Omental fat pad (tissue), 4 donors: ENCODE results near the gene NEDD8. TPM values are rescaled to one million over a fixed set of nuclear protein-coding genes. Genes with fewer than 3 reads are reported as not detected.

Experiments
- ATAC-seq: fragments of 150-250 bp; one replicate; pipeline ENCODE4 v1.9.1; 2016; ENCODE audit warnings: mild to moderate bottlenecking, moderate library complexity; ENCODE audit not compliant: low FRiP score
- DNase-seq: peaks from one replicate; pipeline ENCODE4 v3.0.0-alpha.2; 2019; ENCODE audit warnings: low spot score
- total RNA-seq, 4 donors: library from RNA; depleted of rRNA; stranded (reverse); fragments of >200 nt; gene quantifications; one replicate each; pipeline ENCODE4 v1.1.0, GENCODE V29; 2016
- TF ChIP-seq, protein P1 (sequence below), 3 donors: fragments of 450-650 bp; IDR thresholded peaks; one replicate each; pipeline ENCODE4 v1.5.1; 2016 to 2017; ENCODE audit warnings: antibody characterized with exemption in 3 of 3, mild to moderate bottlenecking in 3 of 3, moderate library complexity in 2 of 3

NEDD8 gene
- total RNA-seq, 4 donors from 2014 or later, result 98.4 to 184 (median 126) TPM

DNA sequence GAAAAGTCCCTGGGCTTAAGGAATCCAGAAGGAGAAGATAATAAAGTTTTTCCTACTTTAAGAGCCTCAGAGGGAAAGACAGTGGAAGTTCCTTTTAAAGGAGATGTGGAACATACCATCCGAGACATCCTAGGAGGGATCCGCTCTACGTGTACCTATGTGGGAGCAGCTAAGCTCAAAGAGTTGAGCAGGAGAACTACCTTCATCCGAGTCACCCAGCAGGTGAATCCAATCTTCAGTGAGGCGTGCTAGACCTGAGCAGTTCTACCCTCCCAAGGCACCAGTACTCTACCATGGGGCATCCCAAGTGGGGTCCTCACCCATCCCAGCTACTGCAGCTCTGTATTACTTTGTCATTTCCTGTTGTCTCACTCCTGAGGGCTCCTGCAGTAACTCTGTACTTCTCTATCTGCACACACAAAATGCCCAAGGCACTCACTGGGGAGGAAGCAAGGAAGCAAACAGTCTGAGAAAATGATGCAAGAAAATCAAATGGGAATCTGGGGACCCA is 6.4 kb upstream of the NEDD8 start:
- no peak for ATAC-seq
- DNase-seq, result no peak
- TF ChIP-seq, protein P1, sequence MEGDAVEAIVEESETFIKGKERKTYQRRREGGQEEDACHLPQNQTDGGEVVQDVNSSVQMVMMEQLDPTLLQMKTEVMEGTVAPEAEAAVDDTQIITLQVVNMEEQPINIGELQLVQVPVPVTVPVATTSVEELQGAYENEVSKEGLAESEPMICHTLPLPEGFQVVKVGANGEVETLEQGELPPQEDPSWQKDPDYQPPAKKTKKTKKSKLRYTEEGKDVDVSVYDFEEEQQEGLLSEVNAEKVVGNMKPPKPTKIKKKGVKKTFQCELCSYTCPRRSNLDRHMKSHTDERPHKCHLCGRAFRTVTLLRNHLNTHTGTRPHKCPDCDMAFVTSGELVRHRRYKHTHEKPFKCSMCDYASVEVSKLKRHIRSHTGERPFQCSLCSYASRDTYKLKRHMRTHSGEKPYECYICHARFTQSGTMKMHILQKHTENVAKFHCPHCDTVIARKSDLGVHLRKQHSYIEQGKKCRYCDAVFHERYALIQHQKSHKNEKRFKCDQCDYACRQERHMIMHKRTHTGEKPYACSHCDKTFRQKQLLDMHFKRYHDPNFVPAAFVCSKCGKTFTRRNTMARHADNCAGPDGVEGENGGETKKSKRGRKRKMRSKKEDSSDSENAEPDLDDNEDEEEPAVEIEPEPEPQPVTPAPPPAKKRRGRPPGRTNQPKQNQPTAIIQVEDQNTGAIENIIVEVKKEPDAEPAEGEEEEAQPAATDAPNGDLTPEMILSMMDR (IDR thresholded peaks at IDR 0.05), result no peak

DNA sequence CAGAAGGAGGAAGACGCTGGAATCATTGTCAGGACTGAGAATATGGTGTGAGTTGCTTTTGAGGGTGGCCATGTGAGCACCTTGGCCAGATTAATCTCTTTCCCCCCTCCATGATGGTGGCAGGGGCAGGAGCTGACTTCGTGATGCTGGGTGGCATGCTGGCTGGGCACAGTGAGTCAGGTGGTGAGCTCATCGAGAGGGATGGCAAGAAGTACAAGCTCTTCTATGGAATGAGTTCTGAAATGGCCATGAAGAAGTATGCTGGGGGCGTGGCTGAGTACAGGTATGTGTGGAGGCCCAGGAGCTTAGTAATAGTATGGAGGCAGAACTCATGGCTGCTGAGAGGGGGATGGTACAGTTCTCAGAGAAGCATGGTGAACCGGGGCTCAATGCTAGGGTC is 6.0 kb upstream of the NEDD8 start:
- ATAC-seq (no peak), DNase-seq (no peak)
- TF ChIP-seq, protein P1 (IDR thresholded peaks at IDR 0.05), result no peak

DNA sequence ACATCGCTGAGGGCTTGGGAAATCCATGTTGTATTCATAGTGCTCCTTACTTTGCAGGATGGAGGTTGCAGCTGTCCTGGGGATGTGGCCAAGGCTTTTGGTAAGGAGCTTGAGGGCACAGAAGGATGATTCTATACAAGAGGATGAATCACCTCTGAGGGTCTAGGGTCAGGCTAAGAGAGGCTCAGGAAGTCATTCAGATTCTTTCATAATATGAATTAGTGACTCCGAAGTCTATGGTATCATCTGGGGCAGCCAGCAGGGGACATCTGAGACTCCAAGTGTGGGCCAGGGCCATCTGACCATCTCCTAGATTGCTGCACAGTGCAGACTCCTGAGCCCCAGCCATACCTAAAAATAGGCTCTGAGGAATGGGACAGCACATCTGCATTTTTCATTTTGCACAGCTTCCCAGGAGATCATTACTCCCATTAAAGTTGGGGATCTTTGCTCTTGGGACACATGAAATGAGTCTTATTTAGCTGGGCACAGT is 5.3 kb upstream of the NEDD8 start:
- ATAC-seq, result no peak
- TF ChIP-seq, protein P1 (IDR thresholded peaks at IDR 0.05), result no peak
- DNase-seq, result no peak

DNA sequence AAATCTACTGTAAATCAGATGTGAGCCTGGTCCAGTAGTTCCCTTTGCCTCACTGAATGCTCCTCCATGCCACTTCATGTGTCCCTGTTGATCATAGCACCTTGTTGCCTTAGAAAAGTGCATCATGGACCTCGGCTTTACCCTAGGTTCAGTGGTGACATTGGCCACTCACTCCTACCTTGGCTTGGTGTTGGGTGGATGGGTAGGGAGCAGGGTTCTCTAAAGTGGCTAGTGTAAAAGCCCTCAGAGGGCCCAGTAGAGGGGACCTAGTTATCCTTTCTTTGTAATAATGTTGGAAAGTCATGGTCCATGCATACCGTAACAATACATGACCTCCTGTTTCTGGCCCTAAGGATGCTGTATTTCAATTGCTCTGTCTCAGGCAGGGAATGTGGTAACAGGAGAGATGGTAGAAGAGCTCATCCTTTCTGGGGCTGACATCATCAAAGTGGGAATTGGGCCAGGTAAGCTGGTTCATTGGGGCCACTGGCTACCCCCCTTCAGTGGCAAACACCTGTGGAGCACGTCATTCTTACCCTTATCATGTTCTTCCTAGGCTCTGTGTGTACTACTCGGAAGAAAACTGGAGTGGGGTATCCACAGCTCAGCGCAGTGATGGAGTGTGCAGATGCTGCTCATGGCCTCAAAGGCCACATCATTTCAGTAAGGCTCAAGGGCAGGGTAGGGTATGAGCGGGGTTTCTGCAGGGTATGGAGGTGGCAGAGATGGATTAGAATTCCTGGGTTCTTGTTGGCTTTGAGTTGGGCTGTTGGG is 4.7 kb upstream of the NEDD8 start:
- DNase-seq (no peak), ATAC-seq (no peak)
- TF ChIP-seq, protein P1 (IDR thresholded peaks at IDR 0.05), result no peak

DNA sequence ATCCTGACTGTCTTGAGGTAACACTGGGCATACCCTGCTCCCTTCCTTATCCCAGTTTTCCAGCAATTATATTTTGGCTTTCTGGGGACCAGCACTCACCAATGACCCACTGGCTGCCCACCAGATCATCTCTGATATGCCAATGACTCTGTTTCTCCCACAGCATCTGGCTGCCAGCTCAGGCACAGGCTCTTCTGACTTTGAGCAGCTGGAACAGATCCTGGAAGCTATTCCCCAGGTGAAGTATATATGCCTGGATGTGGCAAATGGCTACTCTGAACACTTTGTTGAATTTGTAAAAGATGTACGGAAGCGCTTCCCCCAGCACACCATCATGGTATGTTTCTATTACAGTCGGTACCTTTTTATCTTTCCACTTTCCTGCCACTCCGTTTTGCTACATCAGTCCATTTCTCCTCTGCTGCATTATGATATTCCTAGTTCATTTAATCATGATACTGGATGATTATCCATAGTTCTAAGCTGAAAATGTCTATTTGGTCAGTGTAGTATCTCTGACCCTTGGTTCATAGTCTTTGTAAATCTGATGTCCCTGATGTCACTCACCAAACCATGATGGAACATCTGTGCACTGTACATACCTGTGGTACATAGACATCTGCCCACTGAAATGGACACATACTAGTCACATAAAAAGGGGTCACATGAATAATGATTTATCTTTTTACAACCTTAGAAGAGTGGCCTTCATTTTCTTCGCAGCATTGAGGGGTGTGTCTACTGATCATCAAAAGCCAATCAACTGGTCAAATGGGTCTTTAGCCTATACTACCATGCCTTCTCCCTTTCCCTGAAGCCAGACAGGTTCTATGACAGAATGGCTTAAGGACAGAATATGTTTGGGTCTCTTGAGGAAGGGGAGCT is 3.9 kb upstream of the NEDD8 start:
- ATAC-seq (no peak), DNase-seq (no peak)
- TF ChIP-seq, protein P1 (IDR thresholded peaks at IDR 0.05), result no peak

DNA sequence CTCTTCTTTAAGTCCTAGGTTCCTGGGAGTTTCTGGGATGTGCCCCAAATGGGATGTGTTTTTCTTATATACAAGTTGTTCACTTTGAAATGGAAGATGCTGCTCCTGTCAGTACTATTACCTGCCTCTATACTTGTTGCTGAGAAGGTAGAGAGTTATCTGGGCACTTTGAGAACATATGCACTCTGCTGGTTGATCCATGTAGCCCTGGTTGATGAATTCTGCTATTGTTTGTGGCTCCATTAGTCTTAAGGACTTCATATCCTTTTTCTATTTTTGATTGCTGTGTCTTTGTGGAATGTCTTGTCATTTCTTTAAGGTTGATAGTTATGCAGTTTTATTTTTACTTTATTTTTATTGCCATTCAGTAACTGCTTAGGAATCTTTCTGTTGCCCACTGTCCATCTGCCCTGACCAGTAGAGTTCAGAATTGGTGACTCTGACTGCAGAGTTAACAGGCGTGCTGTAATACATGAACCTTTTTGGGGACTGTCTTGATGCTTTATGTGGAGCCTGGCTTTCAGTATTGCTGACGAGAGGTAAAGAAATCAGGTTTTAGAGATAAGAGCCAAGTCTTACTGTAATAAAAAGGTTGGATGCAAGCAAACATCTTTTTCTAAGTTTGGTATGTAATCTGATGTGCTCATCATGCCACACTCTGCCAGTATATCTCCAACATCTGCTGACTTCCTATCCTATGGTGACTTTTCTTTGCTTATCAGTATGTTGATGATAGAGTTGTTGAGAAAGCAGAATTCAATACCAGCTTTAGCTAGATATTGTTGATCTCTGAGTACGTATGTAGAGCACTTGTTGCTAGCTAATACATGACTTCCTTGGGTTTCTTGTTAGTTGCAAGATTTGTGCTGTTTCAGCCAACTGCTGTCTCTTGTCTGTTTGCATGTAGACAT is 2.2 kb upstream of the NEDD8 start:
- DNase-seq (no peak), ATAC-seq (no peak)
- TF ChIP-seq, protein P1 (IDR thresholded peaks at IDR 0.05), result no peak
